ENCODE measurements around the gene PPAN. TPM values are rescaled to one million over a fixed set of nuclear protein-coding genes. Genes with fewer than 3 reads are reported as not detected.

Gene PPAN
- polyA plus RNA-seq, 1 donor (not counting 4 experiments of a cell fraction or from before 2014, with no cell fraction given), result 32.3 TPM

- Histone ChIP-seq H3K9me1 (ENCODE audit: control insufficient read depth, extremely low read depth, insufficient read depth, low read length) (no peaks in the 10 kb centered on the region), H3K9me3 (ENCODE audit: control insufficient read depth, low read depth, low read length) (no peaks in the 10 kb centered on the region), H3K4me1 (ENCODE audit: control insufficient read depth, extremely low read depth, insufficient read depth, low read length) (no peaks in the 10 kb centered on the region), H3K36me3 (ENCODE audit: control insufficient read depth in 2 of 2, extremely low read depth in 1 of 2, insufficient read depth in 2 of 2, low read length in 2 of 2) (peaks cover 23 to 24% of the 10 kb centered on the region in 2 experiments), H2AFZ (ENCODE audit: control insufficient read depth, low read length) (no peak overlapping the region), H3K79me2 (ENCODE audit: control insufficient read depth, insufficient read depth, low read length) (no peaks in the 10 kb centered on the region), H3K27me3 (ENCODE audit: control insufficient read depth, extremely low read depth, insufficient read depth, low read length) (no peaks in the 10 kb centered on the region), H3K4me2 (ENCODE audit: control insufficient read depth, extremely low read depth, insufficient read depth, low read depth, low read length) (no peak overlapping the region), H3K9ac (ENCODE audit: control insufficient read depth, extremely low read depth, insufficient read depth, low read length) (no peak overlapping the region), H3K4me3 (ENCODE audit: control insufficient read depth in 2 of 3, extremely low read depth in 1 of 3, insufficient read depth in 2 of 3, low read depth in 1 of 3, low read length in 3 of 3) (no peak overlapping the region), H4K20me1 (ENCODE audit: control insufficient read depth, extremely low read depth, insufficient read depth, low read length) (no peaks in the 10 kb centered on the region), H3K27ac (ENCODE audit: control insufficient read depth, insufficient read depth, low read length) (no peak overlapping the region)
- DNase-seq (ENCODE audit: low read depth, low spot score) (no peak), FAIRE-seq (no peak)
- TF ChIP-seq EZH2 (IDR thresholded peaks at IDR 0.05; ENCODE audit: low read length) (no peak), CTCF (optimal IDR thresholded peaks at IDR 0.05 in 1 of 3, IDR thresholded peaks at IDR 0.05 in 1 of 3, conservative IDR thresholded peaks at IDR 0.05 in 1 of 3; ENCODE audit: extremely low read depth in 1 of 3, insufficient read depth in 2 of 3, low read length in 3 of 3) (no peak)
- dilution Hi-C loops (cut with MboI; ENCODE audit: extremely low pct_ligation_motif_present, low sequenced_read_pairs), result no loop called here
These were observed 27.4 kb downstream of the PPAN start for GRCh38 chr19:10133596-10133995.

GRCh38 chr19:10134040-10134439, 27.9 kb downstream of the PPAN start:
- no peak for FAIRE-seq
- DNase-seq (ENCODE audit: low read depth, low spot score), result no peak
- H2AFZ ChIP-seq (ENCODE audit: control insufficient read depth, low read length), result no peak overlapping the region
- H3K27ac ChIP-seq (ENCODE audit: control insufficient read depth, insufficient read depth, low read length), result no peak overlapping the region
- H3K79me2 ChIP-seq (ENCODE audit: control insufficient read depth, insufficient read depth, low read length), result no peaks in the 10 kb centered on the region
- H3K9me1 ChIP-seq (ENCODE audit: control insufficient read depth, extremely low read depth, insufficient read depth, low read length), result no peaks in the 10 kb centered on the region
- H3K27me3 ChIP-seq (ENCODE audit: control insufficient read depth, extremely low read depth, insufficient read depth, low read length), result no peaks in the 10 kb centered on the region
- no peak overlapping the region for H3K4me2 ChIP-seq (ENCODE audit: control insufficient read depth, extremely low read depth, insufficient read depth, low read depth, low read length)
- no peaks in the 10 kb centered on the region for H3K9me3 ChIP-seq (ENCODE audit: control insufficient read depth, low read depth, low read length)
- no peak overlapping the region for H3K9ac ChIP-seq (ENCODE audit: control insufficient read depth, extremely low read depth, insufficient read depth, low read length)
- H3K4me1 ChIP-seq (ENCODE audit: control insufficient read depth, extremely low read depth, insufficient read depth, low read length), result no peaks in the 10 kb centered on the region
- no peak overlapping the region for H3K4me3 ChIP-seq (ENCODE audit: control insufficient read depth in 2 of 3, extremely low read depth in 1 of 3, insufficient read depth in 2 of 3, low read depth in 1 of 3, low read length in 3 of 3)
- TF ChIP-seq CTCF (optimal IDR thresholded peaks at IDR 0.05 in 1 of 3, IDR thresholded peaks at IDR 0.05 in 1 of 3, conservative IDR thresholded peaks at IDR 0.05 in 1 of 3; ENCODE audit: extremely low read depth in 1 of 3, insufficient read depth in 2 of 3, low read length in 3 of 3) (no peak), EZH2 (IDR thresholded peaks at IDR 0.05; ENCODE audit: low read length) (no peak)
- H3K36me3 ChIP-seq (ENCODE audit: control insufficient read depth in 2 of 2, extremely low read depth in 1 of 2, insufficient read depth in 2 of 2, low read length in 2 of 2), result peaks cover 26 to 27% of the 10 kb centered on the region in 2 experiments
- dilution Hi-C loops (cut with MboI; ENCODE audit: extremely low pct_ligation_motif_present, low sequenced_read_pairs), result no loop called here
- H4K20me1 ChIP-seq (ENCODE audit: control insufficient read depth, extremely low read depth, insufficient read depth, low read length), result no peaks in the 10 kb centered on the region
